Coronary artery (tissue), 2 donors: ENCODE data around the gene SERTM2.

Source experiments
- DNase-seq: peaks from one replicate; pipeline ENCODE4 v3.0.0-alpha.2; 2017; ENCODE audit warnings: low spot score
- H3K27ac ChIP-seq, 2 donors: fragments of 200-600 bp; sonication (generic); one replicate each; pipeline ENCODE4 v1.5.1; 2016 to 2019
- H3K4me3 ChIP-seq: fragments of 200-600 bp; sonication (generic); 2 replicates; pipeline ENCODE4 v1.5.1; 2016; ENCODE audit warnings: mild to moderate bottlenecking, moderate library complexity
- CTCF ChIP-seq: fragments of 200-600 bp; sonication (generic); IDR thresholded peaks from one replicate; pipeline ENCODE4 v1.5.1; 2019; ENCODE audit warnings: antibody characterized with exemption

Gene SERTM2

DNA sequence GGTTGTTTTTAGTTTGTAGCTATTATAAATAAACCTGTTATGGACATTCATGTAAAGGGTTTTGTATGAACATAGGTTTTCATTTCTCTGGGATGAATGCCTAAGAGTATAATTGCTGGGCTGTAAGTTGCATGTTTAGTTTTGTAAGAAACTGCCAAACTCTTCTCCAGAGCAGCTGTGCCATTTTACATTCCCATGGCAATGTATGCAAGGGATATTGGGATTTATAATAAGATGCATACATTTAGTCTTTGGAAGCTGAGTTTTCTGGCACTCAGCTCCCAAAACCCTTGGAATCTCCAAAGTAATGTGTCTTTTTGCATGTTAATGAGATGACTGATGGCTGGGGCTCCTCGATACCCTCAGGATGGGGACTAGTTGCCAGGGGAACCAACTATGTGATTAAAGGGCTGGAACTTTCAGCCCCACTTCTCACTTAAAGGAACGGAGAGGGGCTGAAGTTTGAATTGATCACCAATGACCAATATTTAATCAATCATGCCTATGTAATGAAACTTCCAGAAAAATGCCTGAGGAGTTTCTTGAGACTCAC is 44.0 kb downstream of the SERTM2 start:
- no peak for DNase-seq
- Histone ChIP-seq H3K27ac (no peak overlapping the region), H3K4me3 (no peak overlapping the region)
- TF ChIP-seq CTCF, result no peak

- Histone ChIP-seq H3K4me3 (no peak overlapping the region), H3K27ac (no peak overlapping the region)
- no peak for TF ChIP-seq CTCF
- no peak for DNase-seq
These were observed 49.4 kb downstream of the SERTM2 start for GRCh38 chrX:111560801-111561200.

GRCh38 chrX:111561851-111562250 is 50.4 kb downstream of the SERTM2 start:
- H3K4me3 ChIP-seq, result no peak overlapping the region

GRCh38 chrX:111567542-111568255 is 56.3 kb downstream of the SERTM2 start:
- no peak overlapping the region for H3K4me3 ChIP-seq
- H3K27ac ChIP-seq, result no peak overlapping the region
- TF ChIP-seq CTCF, result no peak
- DNase-seq, result no peak

More at GRCh38 chrX:111561851-111562250, 50.4 kb downstream of the SERTM2 start:
- no peak for TF ChIP-seq CTCF
- DNase-seq, result no peak
- no peak overlapping the region for H3K27ac ChIP-seq

GRCh38 chrX:111568354-111568753 is 56.9 kb downstream of the SERTM2 start:
- DNase-seq, result no peak
- H3K27ac ChIP-seq, result no peak overlapping the region
- H3K4me3 ChIP-seq, result no peak overlapping the region
- TF ChIP-seq CTCF, result no peak

DNA sequence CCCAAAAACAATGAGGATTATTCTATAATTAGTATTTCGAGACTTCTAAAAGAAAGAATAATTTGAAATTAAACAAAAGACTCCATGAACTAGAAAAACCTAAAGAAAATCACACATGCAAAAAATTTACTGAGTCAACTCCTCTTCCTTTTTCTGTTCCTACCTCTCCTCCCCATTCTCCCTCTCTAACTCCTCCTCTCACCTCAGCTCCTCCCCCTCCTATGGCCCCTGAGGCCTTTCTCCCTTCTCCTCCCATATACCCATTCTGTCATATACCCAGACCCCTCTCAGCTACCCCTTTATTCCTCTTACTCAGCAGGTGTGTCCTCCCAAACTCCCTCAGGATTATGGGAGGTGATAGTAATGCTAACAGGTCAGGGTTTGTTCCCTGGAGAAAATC is 57.4 kb downstream of the SERTM2 start:
- no peak for TF ChIP-seq CTCF
- no peak for DNase-seq
- no peak overlapping the region for H3K27ac ChIP-seq
- no peak overlapping the region for H3K4me3 ChIP-seq
